Measurements from ENCODE around the gene ASIC1. TPM values are rescaled to one million over a fixed set of nuclear protein-coding genes. Genes with fewer than 3 reads are reported as not detected.

ASIC1 gene
- total and polyA plus RNA-seq, 12 donors = 0.17 to 1.6 (median 0.70) TPM

GRCh38 chr12:50119387-50119786, 62.0 kb downstream of the ASIC1 start:
- peaks cover 0 to 94% (median 28%) of the 10 kb centered on the region in 9 donors for H3K36me3 ChIP-seq
- no peak for TF ChIP-seq CTCF (IDR thresholded peaks at IDR 0.05)
- no peak overlapping the region for H3K27ac ChIP-seq
- no peaks in the 10 kb centered on the region for H3K9me3 ChIP-seq
- intact Hi-C loops (cut with DNase I) = loop anchor here in 1 of 10 donors (10.0 kb wide), 1 partner anchor 45 kb away; the partner anchor contains the start of gene CERS5
- 92 to 98% methylated on average over 2 of the region's 2 CpGs for WGBS, 2 donors
- peaks cover 0 to 41% (median 25%) of the 10 kb centered on the region in 9 donors for H3K4me1 ChIP-seq
- H3K4me3 ChIP-seq = no peak overlapping the region
- DNase-seq (no peak), ATAC-seq (no peak)
- H3K27me3 ChIP-seq = no peaks in the 10 kb centered on the region

- Histone ChIP-seq H3K27ac (no peak overlapping the region), H3K27me3 (no peaks in the 10 kb centered on the region), H3K36me3 (peaks cover 0 to 89% (median 28%) of the 10 kb centered on the region in 9 donors), H3K4me1 (peaks cover 0 to 39% (median 26%) of the 10 kb centered on the region in 9 donors), H3K9me3 (no peaks in the 10 kb centered on the region), H3K4me3 (no peak overlapping the region)
- 89 to 91% methylated on average over 3 of the region's 3 CpGs for WGBS, 2 donors
- ATAC-seq (no peak), DNase-seq (no peak)
- intact Hi-C loops (cut with DNase I) = no loop called here
- no peak for TF ChIP-seq CTCF (IDR thresholded peaks at IDR 0.05)
Measured at GRCh38 chr12:50120521-50120920, 63.1 kb downstream of the ASIC1 start.

- Histone ChIP-seq H3K36me3 (peaks cover 0 to 89% (median 28%) of the 10 kb centered on the region in 9 donors), H3K4me1 (peaks cover 0 to 40% (median 27%) of the 10 kb centered on the region in 9 donors), H3K9me3 (no peaks in the 10 kb centered on the region), H3K27ac (no peak overlapping the region), H3K4me3 (no peak overlapping the region), H3K27me3 (no peaks in the 10 kb centered on the region)
- 94 to 97% methylated on average over 3 of the region's 3 CpGs for WGBS, 2 donors
- intact Hi-C loops (cut with DNase I) = no loop called here
- ATAC-seq = no peak
- TF ChIP-seq CTCF (IDR thresholded peaks at IDR 0.05) = no peak
- no peak for DNase-seq
Measured at GRCh38 chr12:50120953-50121352, 63.6 kb downstream of the ASIC1 start.

GRCh38 chr12:50121641-50122040, 64.2 kb downstream of the ASIC1 start:
- peaks cover 0 to 40% (median 22%) of the 10 kb centered on the region in 9 donors for H3K4me1 ChIP-seq
- DNase-seq (no peak), ATAC-seq (no peak)
- WGBS, 2 donors = 87 to 93% methylated on average over 5 of the region's 5 CpGs
- no peak overlapping the region for H3K4me3 ChIP-seq
- H3K36me3 ChIP-seq = peaks cover 0 to 88% (median 28%) of the 10 kb centered on the region in 9 donors
- TF ChIP-seq CTCF (IDR thresholded peaks at IDR 0.05) = no peak
- intact Hi-C loops (cut with DNase I) = no loop called here
- no peak overlapping the region for H3K27ac ChIP-seq
- H3K9me3 ChIP-seq = no peaks in the 10 kb centered on the region
- no peaks in the 10 kb centered on the region for H3K27me3 ChIP-seq

Measured in heart right ventricle (tissue), 16 donors.